Thyroid gland (tissue), 4 donors: Measurements from ENCODE around the gene LSM11.

Experiments
- CTCF ChIP-seq, 6 experiments: fragments of 200-600 bp in 3 of 6; fragments of 450-650 bp in 3 of 6; sonication (generic) in 3 of 6; IDR thresholded peaks; one replicate each; pipeline ENCODE4 v1.5.1; 2016 to 2019; ENCODE audit warnings: antibody characterized with exemption in 6 of 6, mild to moderate bottlenecking in 2 of 6, inconsistent platforms in 1 of 6, moderate library complexity in 1 of 6
- POLR2A ChIP-seq, 2 donors: fragments of 450-650 bp; IDR thresholded peaks; one replicate each; pipeline ENCODE4 v1.6.1; 2017; ENCODE audit warnings: antibody characterized with exemption in 2 of 2, mild to moderate bottlenecking in 2 of 2, moderate library complexity in 1 of 2

DNA sequence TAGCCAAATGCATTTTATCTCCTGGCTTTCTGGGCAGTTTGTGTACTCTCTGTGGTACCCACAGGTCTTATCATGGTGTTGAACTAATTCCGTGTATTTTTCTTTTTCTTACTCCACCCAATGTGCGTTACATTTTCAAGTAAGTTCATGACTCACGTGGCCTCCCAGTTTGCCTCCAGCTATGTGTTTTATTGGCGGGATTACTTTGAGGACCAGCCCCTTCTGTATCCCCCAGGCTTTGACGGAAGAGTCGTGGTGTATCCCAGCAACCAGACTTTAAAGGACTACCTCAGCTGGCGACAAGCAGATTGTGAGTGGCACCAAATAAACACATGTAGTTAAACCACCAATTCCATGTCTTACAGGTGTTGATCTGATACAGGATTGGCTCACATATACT, 9.1 kb upstream of the LSM11 start:
- no peak for TF ChIP-seq CTCF (IDR thresholded peaks at IDR 0.05)
- TF ChIP-seq POLR2A (IDR thresholded peaks at IDR 0.05): no peak
